Activated T-cell treated with anti-CD3 and anti-CD28 coated beads, Interleukin-2, amount 50 U/mL, for 24 hours (primary cell): Measurements from ENCODE around the gene NHERF2.

Source experiments
- DNase-seq: peaks from one replicate; pipeline ENCODE4 v3.0.0-alpha.2; 2020
- H3K27ac Mint-ChIP-seq: 2 replicates; pipeline ENCODE4 v1.8.0; 2020; ENCODE audit warnings: mild to moderate bottlenecking, mixed read lengths
- H3K27me3 Mint-ChIP-seq: 2 replicates; pipeline ENCODE4 v1.8.0; 2020; ENCODE audit warnings: mixed read lengths
- H3K36me3 Mint-ChIP-seq: 2 replicates; pipeline ENCODE4 v1.8.0; 2020; ENCODE audit warnings: low read depth, mixed read lengths
- H3K4me1 Mint-ChIP-seq: 2 replicates; pipeline ENCODE4 v1.8.0; 2020; ENCODE audit warnings: low read depth, mixed read lengths
- H3K4me3 Mint-ChIP-seq: 2 replicates; pipeline ENCODE4 v1.8.0; 2020; ENCODE audit warnings: mild to moderate bottlenecking, moderate library complexity, mixed read lengths
- H3K9me3 Mint-ChIP-seq: 2 replicates; pipeline ENCODE4 v1.8.0; 2020; ENCODE audit warnings: mixed read lengths

NHERF2 gene

GRCh38 chr16:2034696-2035430 lies 8.2 kb downstream of the NHERF2 start:
- Mint-ChIP-seq H3K27me3 (no peaks in the 10 kb centered on the region), H3K9me3 (no peaks in the 10 kb centered on the region), H3K27ac (no peak overlapping the region), H3K4me1 (no peaks in the 10 kb centered on the region), H3K4me3 (no peak overlapping the region), H3K36me3 (no peaks in the 10 kb centered on the region)
- no peak for DNase-seq

GRCh38 chr16:2035431-2036199 lies 8.9 kb downstream of the NHERF2 start:
- Mint-ChIP-seq H3K36me3 (no peaks in the 10 kb centered on the region), H3K9me3 (no peaks in the 10 kb centered on the region), H3K4me1 (no peaks in the 10 kb centered on the region), H3K27me3 (no peaks in the 10 kb centered on the region), H3K4me3 (no peak overlapping the region), H3K27ac (no peak overlapping the region)
- DNase-seq = no peak

- Mint-ChIP-seq H3K36me3 (no peaks in the 10 kb centered on the region), H3K9me3 (no peaks in the 10 kb centered on the region), H3K27ac (no peak overlapping the region), H3K27me3 (no peaks in the 10 kb centered on the region), H3K4me1 (no peaks in the 10 kb centered on the region), H3K4me3 (no peak overlapping the region)
- DNase-seq = no peak
Observed at GRCh38 chr16:2036200-2036966, 9.7 kb downstream of the NHERF2 start.

GRCh38 chr16:2037115-2037514 lies 10.4 kb downstream of the NHERF2 start:
- no peak for DNase-seq
- H3K27ac Mint-ChIP-seq = no peak overlapping the region
- no peaks in the 10 kb centered on the region for H3K36me3 Mint-ChIP-seq
- H3K4me1 Mint-ChIP-seq = no peaks in the 10 kb centered on the region
- H3K4me3 Mint-ChIP-seq = no peak overlapping the region
- H3K27me3 Mint-ChIP-seq = no peaks in the 10 kb centered on the region
- no peaks in the 10 kb centered on the region for H3K9me3 Mint-ChIP-seq

GRCh38 chr16:2037647-2038381 lies 11.1 kb downstream of the NHERF2 start:
- DNase-seq = no peak
- no peaks in the 10 kb centered on the region for H3K36me3 Mint-ChIP-seq
- no peaks in the 10 kb centered on the region for H3K27me3 Mint-ChIP-seq
- H3K4me1 Mint-ChIP-seq = no peaks in the 10 kb centered on the region
- no peaks in the 10 kb centered on the region for H3K9me3 Mint-ChIP-seq
- H3K27ac Mint-ChIP-seq = no peak overlapping the region
- H3K4me3 Mint-ChIP-seq = no peak overlapping the region

- no peaks in the 10 kb centered on the region for H3K9me3 Mint-ChIP-seq
- no peak for DNase-seq
- H3K36me3 Mint-ChIP-seq = peaks cover 4% of the 10 kb centered on the region
Observed at GRCh38 chr16:2038382-2039231, 11.9 kb downstream of the NHERF2 start.

GRCh38 chr16:2039274-2040031 lies 12.8 kb downstream of the NHERF2 start:
- Mint-ChIP-seq H3K27me3 (no peaks in the 10 kb centered on the region), H3K9me3 (no peaks in the 10 kb centered on the region), H3K36me3 (peaks cover 4% of the 10 kb centered on the region), H3K4me3 (no peak overlapping the region), H3K27ac (no peak overlapping the region), H3K4me1 (no peaks in the 10 kb centered on the region)
- no peak for DNase-seq

More at GRCh38 chr16:2038382-2039231, 11.9 kb downstream of the NHERF2 start:
- H3K27ac Mint-ChIP-seq = no peak overlapping the region
- no peaks in the 10 kb centered on the region for H3K27me3 Mint-ChIP-seq
- no peak overlapping the region for H3K4me3 Mint-ChIP-seq
- H3K4me1 Mint-ChIP-seq = no peaks in the 10 kb centered on the region

- DNase-seq = no peak
- Mint-ChIP-seq H3K36me3 (peaks cover 7% of the 10 kb centered on the region), H3K27me3 (no peaks in the 10 kb centered on the region), H3K27ac (no peak overlapping the region), H3K4me1 (no peaks in the 10 kb centered on the region), H3K4me3 (no peak overlapping the region), H3K9me3 (no peaks in the 10 kb centered on the region)
Observed at GRCh38 chr16:2040041-2040786, 13.5 kb downstream of the NHERF2 start.

GRCh38 chr16:2040787-2041522 lies 14.3 kb downstream of the NHERF2 start:
- Mint-ChIP-seq H3K4me3 (no peak overlapping the region), H3K27ac (no peak overlapping the region), H3K4me1 (no peaks in the 10 kb centered on the region), H3K9me3 (no peaks in the 10 kb centered on the region), H3K36me3 (peaks cover 7% of the 10 kb centered on the region), H3K27me3 (no peaks in the 10 kb centered on the region)
- DNase-seq = no peak

- DNase-seq = no peak
- Mint-ChIP-seq H3K36me3 (peaks cover 14% of the 10 kb centered on the region), H3K4me3 (no peak overlapping the region), H3K9me3 (no peaks in the 10 kb centered on the region), H3K27me3 (no peaks in the 10 kb centered on the region), H3K27ac (no peak overlapping the region), H3K4me1 (peaks cover 9% of the 10 kb centered on the region)
Observed at GRCh38 chr16:2042171-2042985, 15.7 kb downstream of the NHERF2 start.

GRCh38 chr16:2042986-2043666 lies 16.4 kb downstream of the NHERF2 start:
- Mint-ChIP-seq H3K27me3 (no peaks in the 10 kb centered on the region), H3K4me3 (no peak overlapping the region), H3K36me3 (peaks cover 15% of the 10 kb centered on the region), H3K9me3 (no peaks in the 10 kb centered on the region), H3K27ac (no peak overlapping the region), H3K4me1 (peaks cover 9% of the 10 kb centered on the region)
- no peak for DNase-seq
